Ascending aorta (tissue), 2 donors: ENCODE results near the gene DYNLRB1. TPM values are rescaled to one million over a fixed set of nuclear protein-coding genes. Genes with fewer than 3 reads are reported as not detected.

ENCODE experiments used
- DNase-seq, 2 donors: peaks; one replicate each; pipeline ENCODE4 v3.0.0-alpha.2; 2019; ENCODE audit warnings: low spot score in 2 of 2
- H3K27ac ChIP-seq, 2 donors: fragments of 200-600 bp; sonication (generic); one replicate each; pipeline ENCODE4 v1.5.1; 2016 to 2017; ENCODE audit warnings: mild to moderate bottlenecking in 1 of 2
- H3K27me3 ChIP-seq: fragments of 200-600 bp; sonication (generic); one replicate; pipeline ENCODE4 v1.5.1; 2017
- H3K36me3 ChIP-seq, 2 donors: fragments of 200-600 bp; sonication (generic); one replicate each; pipeline ENCODE4 v1.5.1; 2016
- H3K4me1 ChIP-seq, 2 donors: fragments of 200-600 bp; sonication (generic); one replicate each; pipeline ENCODE4 v1.5.1; 2016 to 2017; ENCODE audit warnings: mild to moderate bottlenecking in 1 of 2
- H3K4me3 ChIP-seq, 2 donors: fragments of 200-600 bp; sonication (generic); one replicate each; pipeline ENCODE4 v1.5.1; 2016 to 2017; ENCODE audit warnings: mild to moderate bottlenecking in 1 of 2
- H3K9me3 ChIP-seq, 2 donors: fragments of 200-600 bp; sonication (generic); one replicate each; pipeline ENCODE4 v1.5.1; 2016
- CTCF ChIP-seq, 3 experiments: fragments of 200-600 bp in 2 of 3; fragments of 450-650 bp in 1 of 3; sonication (generic) in 2 of 3; IDR thresholded peaks; one replicate each; pipeline ENCODE4 v1.5.1; 2016 to 2019; ENCODE audit warnings: antibody characterized with exemption in 3 of 3, mild to moderate bottlenecking in 1 of 3, moderate library complexity in 1 of 3
- intact Hi-C: fragments of 100-400 bp; cut with DNase I; formaldehyde crosslinking; loops from one replicate; pipeline ENCODE4 v1.15.1; 2023
- total RNA-seq: library from RNA; depleted of rRNA; stranded (reverse); fragments of >200 nt; gene quantifications from one replicate; pipeline ENCODE4 v1.1.0, GENCODE V29; 2016

DYNLRB1 gene
- total RNA-seq, 1 donor from 2014 or later, result 148 TPM

DNA sequence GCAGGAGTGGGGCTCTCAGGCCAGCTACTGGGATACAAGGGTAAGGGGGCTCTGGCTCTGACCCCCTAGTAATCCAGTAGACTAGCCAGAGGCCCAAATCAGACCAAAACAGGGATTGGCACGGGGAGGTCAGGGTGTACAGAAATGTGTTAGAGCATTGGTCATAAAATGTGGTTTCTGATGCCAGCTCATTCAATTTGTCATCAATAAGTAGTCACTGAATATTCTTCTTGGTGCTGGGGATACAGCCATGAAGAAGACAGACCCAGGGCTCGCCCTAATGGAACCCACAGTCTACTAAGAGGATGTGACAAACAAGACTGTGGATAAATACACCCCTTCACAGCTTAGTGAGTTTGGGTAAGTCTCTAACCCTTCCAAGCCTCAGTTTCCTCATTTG lies 53.4 kb downstream of the DYNLRB1 start:
- Histone ChIP-seq H3K36me3 (peaks cover 13 to 22% of the 10 kb centered on the region in 2 donors), H3K9me3 (no peaks in the 10 kb centered on the region), H3K4me1 (no peaks in the 10 kb centered on the region), H3K27ac (no peak overlapping the region), H3K27me3 (no peaks in the 10 kb centered on the region), H3K4me3 (no peak overlapping the region)
- DNase-seq, result no peak
- intact Hi-C loops, result no loop called here
- TF ChIP-seq CTCF (IDR thresholded peaks at IDR 0.05), result no peak

DNA sequence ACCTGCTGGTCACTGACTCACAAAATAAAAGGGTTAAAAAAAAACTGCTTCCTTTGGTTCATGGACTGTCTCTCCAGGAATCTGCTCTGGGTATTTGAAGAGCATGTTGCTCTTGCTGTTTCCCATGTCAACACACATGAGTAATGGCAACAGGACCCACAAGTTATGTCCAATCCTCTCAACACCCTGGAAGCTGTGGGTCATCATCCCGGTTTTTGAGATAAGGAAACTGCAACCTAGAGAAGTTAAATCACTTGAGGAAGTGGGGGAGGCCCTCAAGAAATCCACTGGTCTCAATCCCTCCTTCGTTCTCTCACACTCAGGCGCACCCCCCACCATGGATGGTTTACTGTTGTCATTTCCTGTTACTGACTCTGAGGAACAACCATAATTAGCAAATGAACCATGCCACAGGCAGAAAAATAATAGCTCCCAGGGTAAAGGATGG lies 54.7 kb downstream of the DYNLRB1 start:
- Histone ChIP-seq H3K4me3 (no peak overlapping the region), H3K36me3 (peaks cover 14 to 28% of the 10 kb centered on the region in 2 donors), H3K27ac (no peak overlapping the region), H3K27me3 (no peaks in the 10 kb centered on the region), H3K9me3 (no peaks in the 10 kb centered on the region), H3K4me1 (no peaks in the 10 kb centered on the region)
- TF ChIP-seq CTCF (IDR thresholded peaks at IDR 0.05), result no peak
- intact Hi-C loops, result no loop called here
- no peak for DNase-seq

GRCh38 chr20:34571753-34572152 lies 55.5 kb downstream of the DYNLRB1 start:
- Histone ChIP-seq H3K4me3 (no peak overlapping the region), H3K27ac (no peak overlapping the region), H3K9me3 (no peaks in the 10 kb centered on the region), H3K27me3 (no peaks in the 10 kb centered on the region), H3K36me3 (peaks cover 14 to 27% of the 10 kb centered on the region in 2 donors), H3K4me1 (no peaks in the 10 kb centered on the region)
- no peak for DNase-seq
- no peak for TF ChIP-seq CTCF (IDR thresholded peaks at IDR 0.05)
- intact Hi-C loops, result no loop called here

- peak in 1 of 2 donors; percentile 51 for DNase-seq
- Histone ChIP-seq H3K27ac (no peak overlapping the region), H3K36me3 (peaks cover 14 to 25% of the 10 kb centered on the region in 2 donors), H3K9me3 (no peaks in the 10 kb centered on the region), H3K4me3 (no peak overlapping the region), H3K27me3 (no peaks in the 10 kb centered on the region), H3K4me1 (peaks cover 0 to 2% of the 10 kb centered on the region in 2 donors)
- TF ChIP-seq CTCF (IDR thresholded peaks at IDR 0.05), result no peak
- intact Hi-C loops, result no loop called here
Measured at GRCh38 chr20:34573541-34574300, 57.5 kb downstream of the DYNLRB1 start.

DNA sequence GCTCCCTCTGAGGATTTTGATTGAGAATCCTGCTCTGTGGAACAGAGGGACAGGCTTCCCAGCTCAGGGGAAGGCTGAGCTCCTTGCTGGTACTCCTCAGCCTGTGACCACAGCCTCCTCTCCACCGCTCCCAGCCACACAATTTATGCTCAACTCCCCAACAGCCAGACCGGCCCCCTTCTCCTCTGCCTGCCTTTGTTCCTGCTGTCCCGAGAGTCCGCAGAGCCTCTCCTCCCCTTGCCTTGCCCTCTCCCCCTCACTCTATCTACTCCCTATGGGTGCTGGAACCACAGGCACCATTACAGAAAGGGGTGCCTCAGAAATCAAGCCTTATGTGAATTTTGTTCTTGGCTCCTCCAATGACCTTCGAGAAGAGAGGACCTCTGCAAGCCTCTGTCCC lies 58.2 kb downstream of the DYNLRB1 start:
- no peak for TF ChIP-seq CTCF (IDR thresholded peaks at IDR 0.05)
- peak in 1 of 2 donors; percentile 3 for DNase-seq
- H3K27ac ChIP-seq, result no peak overlapping the region
- no peak overlapping the region for H3K4me3 ChIP-seq
- H3K9me3 ChIP-seq, result no peaks in the 10 kb centered on the region
- no peaks in the 10 kb centered on the region for H3K27me3 ChIP-seq
- peaks cover 14 to 25% of the 10 kb centered on the region in 2 donors for H3K36me3 ChIP-seq
- H3K4me1 ChIP-seq, result peaks cover 0 to 7% of the 10 kb centered on the region in 2 donors
- intact Hi-C loops, result no loop called here
